CD4-positive, alpha-beta T cell treated with Interleukin-12 subunit alpha and Interleukin-12 subunit beta, for 1 hour (primary cell): ENCODE measurements around the gene CLEC6A.
"Not testable (repeated sequence)": the region's sequence is repeated elsewhere in the genome, so short reads cannot be mapped to it uniquely, and the experiment has no call there.

ENCODE experiments used
- DNase-seq: peaks from one replicate; pipeline ENCODE4 v3.0.0-alpha.2; 2020

CLEC6A gene

GRCh38 chr12:8455727-8456360, at the start of gene CLEC6A:
Gene CLEC6A (plus strand): TSS chr12:8455962. CDS start chr12:8456112, 150 bp downstream.
- DNase-seq = no peak

GRCh38 chr12:8419576-8419975, 36.2 kb upstream of the CLEC6A start:
- DNase-seq = not testable (repeated sequence)

- DNase-seq = no peak
Measured at GRCh38 chr12:8420506-8420905, 35.3 kb upstream of the CLEC6A start.

- DNase-seq = not testable (repeated sequence)
Measured at GRCh38 chr12:8444536-8445278, 11.1 kb upstream of the CLEC6A start.

GRCh38 chr12:8445731-8446130, 10.0 kb upstream of the CLEC6A start:
- DNase-seq = no peak

GRCh38 chr12:8446642-8447547, 8.9 kb upstream of the CLEC6A start:
- DNase-seq = no peak

GRCh38 chr12:8449355-8449859, 6.4 kb upstream of the CLEC6A start:
- no peak for DNase-seq

GRCh38 chr12:8452036-8452435, 3.7 kb upstream of the CLEC6A start:
- DNase-seq = no peak

GRCh38 chr12:8453021-8453513, 2.7 kb upstream of the CLEC6A start:
- no peak for DNase-seq

- DNase-seq = no peak
Measured at GRCh38 chr12:8453796-8454195, 2.0 kb upstream of the CLEC6A start.

GRCh38 chr12:8455271-8455670, 491 bp upstream of the CLEC6A start:
- DNase-seq = no peak

GRCh38 chr12:8461426-8461825, 5.7 kb downstream of the CLEC6A start:
- DNase-seq = no peak

- no peak for DNase-seq
Measured at GRCh38 chr12:8465301-8465996, 9.7 kb downstream of the CLEC6A start.

- no peak for DNase-seq
Measured at GRCh38 chr12:8466241-8466640, 10.5 kb downstream of the CLEC6A start.

- no peak for DNase-seq
Measured at GRCh38 chr12:8471090-8471489, 15.3 kb downstream of the CLEC6A start.

GRCh38 chr12:8475508-8476203, 19.9 kb downstream of the CLEC6A start:
- no peak for DNase-seq

GRCh38 chr12:8482571-8483061, 26.9 kb downstream of the CLEC6A start:
- no peak for DNase-seq

GRCh38 chr12:8483079-8483478, 27.3 kb downstream of the CLEC6A start:
- DNase-seq = no peak

GRCh38 chr12:8491646-8492530, 36.1 kb downstream of the CLEC6A start:
- DNase-seq = no peak

GRCh38 chr12:8493084-8493483, 37.3 kb downstream of the CLEC6A start:
- peak; percentile 37 for DNase-seq

GRCh38 chr12:8495671-8496070, 39.9 kb downstream of the CLEC6A start:
- DNase-seq = not testable (repeated sequence)
